ENCODE data around the gene FYN. TPM values are rescaled to one million over a fixed set of nuclear protein-coding genes. Genes with fewer than 3 reads are reported as not detected.
"Not testable (repeated sequence)": the region's sequence is repeated elsewhere in the genome, so short reads cannot be mapped to it uniquely, and the experiment has no call there.

The FYN gene
- total RNA-seq, 1 donor from 2014 or later = 474 TPM

DNA sequence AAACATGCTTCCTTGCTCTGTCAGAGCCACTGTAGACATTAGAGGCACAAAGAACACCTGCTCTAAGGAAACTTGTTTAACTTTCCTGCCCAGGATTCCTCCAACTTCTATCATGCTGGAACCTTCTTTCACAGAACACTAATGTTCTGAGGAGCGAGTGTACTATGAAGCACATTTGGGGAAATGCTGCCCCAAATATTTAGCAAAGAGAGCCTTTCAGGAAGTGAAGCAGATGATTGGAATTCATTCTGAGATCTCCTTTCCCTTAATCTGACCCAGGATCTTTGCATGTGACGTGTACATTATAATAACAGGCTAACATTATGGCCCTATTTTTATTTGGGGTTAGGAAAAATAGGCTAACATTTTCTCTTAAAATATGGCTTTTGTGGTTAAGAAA lies 21.0 kb upstream of the FYN start:
- H3K27me3 Mint-ChIP-seq (ENCODE audit: unreplicated experiment) = no peaks in the 10 kb centered on the region
- no peaks in the 10 kb centered on the region for H3K9me3 Mint-ChIP-seq (ENCODE audit: unreplicated experiment)
- H3K27ac Mint-ChIP-seq (ENCODE audit: unreplicated experiment) = no peak overlapping the region
- peaks cover 4% of the 10 kb centered on the region for H3K4me1 Mint-ChIP-seq (ENCODE audit: unreplicated experiment)
- DNase-seq (ENCODE audit: low spot score) = no peak
- no peak for TF ChIP-seq CTCF (IDR thresholded peaks at IDR 0.05; ENCODE audit: unreplicated experiment)
- no peaks in the 10 kb centered on the region for H3K36me3 Mint-ChIP-seq (ENCODE audit: low read depth, unreplicated experiment)
- H3K4me3 Mint-ChIP-seq (ENCODE audit: unreplicated experiment) = no peak overlapping the region

DNA sequence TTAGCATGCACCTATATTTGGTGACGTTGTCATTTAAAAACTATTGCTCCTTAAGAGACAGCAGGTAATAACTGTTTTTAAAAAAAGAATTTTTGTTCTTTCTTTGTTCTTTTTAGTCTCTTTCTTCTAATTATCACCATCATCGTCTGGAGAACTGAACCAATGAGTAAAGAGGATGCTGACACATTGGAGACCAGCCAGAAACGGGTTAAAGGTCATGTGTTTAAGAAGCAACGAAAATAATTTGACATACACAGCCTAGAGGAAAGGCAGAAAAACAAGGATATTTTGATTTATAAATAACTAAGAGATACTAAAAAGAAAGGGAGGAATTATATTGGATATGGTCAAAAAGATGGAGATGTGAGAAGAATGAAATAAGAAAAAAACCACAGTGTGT lies 19.2 kb upstream of the FYN start:
- H3K27me3 Mint-ChIP-seq (ENCODE audit: unreplicated experiment) = no peaks in the 10 kb centered on the region
- H3K27ac Mint-ChIP-seq (ENCODE audit: unreplicated experiment) = no peak overlapping the region
- no peak overlapping the region for H3K4me3 Mint-ChIP-seq (ENCODE audit: unreplicated experiment)
- TF ChIP-seq CTCF (IDR thresholded peaks at IDR 0.05; ENCODE audit: unreplicated experiment) = no peak
- no peaks in the 10 kb centered on the region for H3K9me3 Mint-ChIP-seq (ENCODE audit: unreplicated experiment)
- H3K4me1 Mint-ChIP-seq (ENCODE audit: unreplicated experiment) = peaks cover 8% of the 10 kb centered on the region
- no peak for DNase-seq (ENCODE audit: low spot score)
- no peaks in the 10 kb centered on the region for H3K36me3 Mint-ChIP-seq (ENCODE audit: low read depth, unreplicated experiment)

- H3K4me1 Mint-ChIP-seq (ENCODE audit: unreplicated experiment) = peaks cover 8% of the 10 kb centered on the region
- no peak for DNase-seq (ENCODE audit: low spot score)
- no peaks in the 10 kb centered on the region for H3K9me3 Mint-ChIP-seq (ENCODE audit: unreplicated experiment)
- H3K4me3 Mint-ChIP-seq (ENCODE audit: unreplicated experiment) = no peak overlapping the region
- no peaks in the 10 kb centered on the region for H3K27me3 Mint-ChIP-seq (ENCODE audit: unreplicated experiment)
- H3K27ac Mint-ChIP-seq (ENCODE audit: unreplicated experiment) = no peak overlapping the region
- H3K36me3 Mint-ChIP-seq (ENCODE audit: low read depth, unreplicated experiment) = no peaks in the 10 kb centered on the region
- no peak for TF ChIP-seq CTCF (IDR thresholded peaks at IDR 0.05; ENCODE audit: unreplicated experiment)
These were observed 17.7 kb upstream of the FYN start for GRCh38 chr6:111890988-111891387.

DNA sequence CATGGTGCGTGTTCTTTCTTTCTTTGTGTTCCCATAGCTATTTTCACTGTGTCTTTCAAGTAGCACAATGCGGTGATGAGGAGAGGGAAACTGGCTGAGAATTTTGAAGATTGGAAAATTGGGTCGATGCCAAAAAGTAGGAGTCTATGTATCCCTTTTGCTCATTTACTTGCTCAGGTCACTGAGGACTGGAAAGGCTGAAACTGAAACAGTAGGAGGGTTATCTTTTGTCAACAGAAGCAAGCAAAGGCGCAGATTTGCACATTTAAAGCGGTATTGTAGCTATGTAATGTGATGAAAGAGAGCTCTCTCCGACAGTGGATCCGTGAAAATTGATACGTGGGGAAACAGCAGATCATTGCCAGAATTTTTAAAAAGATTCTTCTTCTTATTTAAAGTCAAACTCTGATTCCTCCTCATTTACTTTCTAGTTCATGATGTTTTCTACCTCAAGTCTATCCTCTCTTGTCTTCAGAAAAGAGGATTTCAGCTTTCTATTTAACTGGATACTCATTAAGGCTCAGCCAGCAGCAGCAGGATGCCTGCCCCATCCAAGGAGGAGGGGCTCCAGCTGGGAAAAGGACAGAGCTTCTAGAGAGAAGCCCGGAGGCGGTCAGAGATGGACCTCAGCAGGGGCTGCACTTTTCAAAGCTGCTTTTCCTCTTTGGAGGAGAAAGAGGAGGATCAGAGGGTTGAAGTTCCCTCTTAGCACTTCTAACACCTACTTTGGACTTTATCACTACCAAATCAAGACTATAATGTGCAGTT lies 15.9 kb upstream of the FYN start:
- no peaks in the 10 kb centered on the region for H3K27me3 Mint-ChIP-seq (ENCODE audit: unreplicated experiment)
- H3K27ac Mint-ChIP-seq (ENCODE audit: unreplicated experiment) = no peak overlapping the region
- no peaks in the 10 kb centered on the region for H3K36me3 Mint-ChIP-seq (ENCODE audit: low read depth, unreplicated experiment)
- peaks cover 8% of the 10 kb centered on the region for H3K4me1 Mint-ChIP-seq (ENCODE audit: unreplicated experiment)
- no peak for TF ChIP-seq CTCF (IDR thresholded peaks at IDR 0.05; ENCODE audit: unreplicated experiment)
- H3K9me3 Mint-ChIP-seq (ENCODE audit: unreplicated experiment) = no peaks in the 10 kb centered on the region
- no peak overlapping the region for H3K4me3 Mint-ChIP-seq (ENCODE audit: unreplicated experiment)
- DNase-seq (ENCODE audit: low spot score) = peak; percentile 39

DNA sequence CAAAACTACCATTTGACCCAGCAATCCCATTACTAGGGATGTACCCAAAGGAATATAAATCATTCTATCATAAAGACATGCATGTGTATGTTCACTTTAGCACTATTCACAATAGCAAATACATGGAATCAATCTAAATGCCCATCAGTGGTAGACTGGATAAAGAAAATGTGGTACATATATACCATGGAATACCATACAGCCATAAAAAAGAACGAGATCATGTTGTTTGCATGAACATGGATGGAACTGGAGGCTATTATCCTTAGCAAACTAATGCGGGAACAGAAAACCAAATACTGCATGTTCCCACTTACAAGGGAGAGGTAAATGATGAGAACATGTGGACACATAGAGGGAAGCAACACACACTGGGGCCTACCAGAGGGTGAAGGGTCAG lies 13.5 kb upstream of the FYN start:
- H3K36me3 Mint-ChIP-seq (ENCODE audit: low read depth, unreplicated experiment); H3K9me3 Mint-ChIP-seq (ENCODE audit: unreplicated experiment); H3K4me3 Mint-ChIP-seq (ENCODE audit: unreplicated experiment): not testable (repeated sequence)

More for the DNA sequence above, 13.5 kb upstream of the FYN start:
- H3K27me3 Mint-ChIP-seq (ENCODE audit: unreplicated experiment); H3K27ac Mint-ChIP-seq (ENCODE audit: unreplicated experiment); DNase-seq (ENCODE audit: low spot score): not testable (repeated sequence)
- H3K4me1 Mint-ChIP-seq (ENCODE audit: unreplicated experiment) = peaks cover 12% of the 10 kb centered on the region
